AG04449 (cell line): ENCODE data around the gene C1QTNF4.

Experiments used
- CTCF ChIA-PET: fragments of 350-600 bp; formaldehyde crosslinking; extraction: SDS; loops from one replicate; lab custom pipeline; 2021; ENCODE audit warnings: antibody characterized with exemption; lab: Yijun Ruan, JAX
- POLR2A ChIA-PET: fragments of 400-600, 350-600 bp; formaldehyde crosslinking; extraction: SDS; loops from one replicate; lab custom pipeline; 2020; ENCODE audit warnings: antibody characterized with exemption, inconsistent platforms; lab: Yijun Ruan, JAX
- DNase-seq: peaks from one replicate; pipeline ENCODE4 v3.0.0-alpha.2; 2010; ENCODE audit warnings: low read depth, low spot score
- H3K4me3 ChIP-seq: 2 replicates; pipeline ENCODE4 v1.5.1; 2011; ENCODE audit warnings: low read depth, mild to moderate bottlenecking, control low read depth, low read length
- TF ChIP-seq, protein P1 (sequence below): IDR thresholded peaks from one replicate; pipeline ENCODE4 v1.5.1; 2011; ENCODE audit warnings: mild to moderate bottlenecking, moderate library complexity, low read length, control low read depth, inconsistent platforms; ENCODE audit not compliant: insufficient read depth; ENCODE audit errors: missing control alignments

C1QTNF4 gene

DNA sequence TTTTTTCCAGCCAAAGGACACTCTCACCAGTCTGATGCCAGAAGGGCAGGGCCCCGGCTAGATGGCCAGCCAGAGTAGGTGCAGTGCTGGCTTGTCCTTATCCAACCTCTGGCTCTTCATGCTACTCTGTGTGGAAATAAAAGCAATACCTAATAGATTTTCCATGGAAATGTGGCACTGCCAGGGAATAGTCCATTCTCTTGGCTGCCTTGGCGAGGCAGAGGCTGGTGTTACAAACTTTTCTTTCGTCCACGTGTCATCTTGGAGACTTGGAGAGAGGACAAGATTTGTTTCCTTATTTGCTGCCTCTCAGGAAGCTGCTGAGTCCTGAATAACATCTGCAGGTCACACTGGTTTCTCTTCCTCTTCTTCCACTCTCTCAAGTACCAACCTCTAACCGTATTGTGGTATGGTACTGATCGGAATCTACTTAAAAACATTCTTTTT is 17.2 kb upstream of the C1QTNF4 start:
- POLR2A ChIA-PET: no interaction called here
- TF ChIP-seq, protein P1, sequence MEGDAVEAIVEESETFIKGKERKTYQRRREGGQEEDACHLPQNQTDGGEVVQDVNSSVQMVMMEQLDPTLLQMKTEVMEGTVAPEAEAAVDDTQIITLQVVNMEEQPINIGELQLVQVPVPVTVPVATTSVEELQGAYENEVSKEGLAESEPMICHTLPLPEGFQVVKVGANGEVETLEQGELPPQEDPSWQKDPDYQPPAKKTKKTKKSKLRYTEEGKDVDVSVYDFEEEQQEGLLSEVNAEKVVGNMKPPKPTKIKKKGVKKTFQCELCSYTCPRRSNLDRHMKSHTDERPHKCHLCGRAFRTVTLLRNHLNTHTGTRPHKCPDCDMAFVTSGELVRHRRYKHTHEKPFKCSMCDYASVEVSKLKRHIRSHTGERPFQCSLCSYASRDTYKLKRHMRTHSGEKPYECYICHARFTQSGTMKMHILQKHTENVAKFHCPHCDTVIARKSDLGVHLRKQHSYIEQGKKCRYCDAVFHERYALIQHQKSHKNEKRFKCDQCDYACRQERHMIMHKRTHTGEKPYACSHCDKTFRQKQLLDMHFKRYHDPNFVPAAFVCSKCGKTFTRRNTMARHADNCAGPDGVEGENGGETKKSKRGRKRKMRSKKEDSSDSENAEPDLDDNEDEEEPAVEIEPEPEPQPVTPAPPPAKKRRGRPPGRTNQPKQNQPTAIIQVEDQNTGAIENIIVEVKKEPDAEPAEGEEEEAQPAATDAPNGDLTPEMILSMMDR: no peak

DNA sequence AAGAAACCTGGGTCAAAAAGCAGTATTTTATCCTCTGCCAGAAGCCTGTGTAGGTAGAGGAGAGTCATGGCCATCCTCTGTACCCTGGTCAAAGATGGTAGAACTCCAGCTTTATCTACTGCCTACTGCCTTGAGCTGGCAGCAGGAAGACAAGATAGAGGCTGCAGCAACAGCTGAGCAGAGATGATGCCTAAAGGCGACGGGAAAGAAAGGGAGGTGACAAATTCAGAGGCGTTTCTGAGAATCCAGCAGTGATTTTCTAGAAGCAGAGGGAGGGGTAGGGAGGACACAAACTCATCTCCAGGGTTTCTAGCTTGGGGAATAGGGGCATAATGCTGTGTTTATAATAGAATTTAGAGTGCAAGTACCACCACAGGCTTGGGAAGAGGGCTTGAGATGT is 15.5 kb upstream of the C1QTNF4 start:
- H3K4me3 ChIP-seq: no peak overlapping the region
- DNase-seq: no peak
- TF ChIP-seq, protein P1: no peak
- POLR2A ChIA-PET: no interaction called here
- CTCF ChIA-PET: no interaction called here

More for the DNA sequence above, 17.2 kb upstream of the C1QTNF4 start:
- CTCF ChIA-PET: interaction anchor here (1.5 kb wide), 1 partner anchor 9 kb away, joined by 5 read pairs; no protein-coding TSS in a partner anchor
- no peak for DNase-seq
- no peak overlapping the region for H3K4me3 ChIP-seq

GRCh38 chr11:47607380-47607779 is 13.2 kb upstream of the C1QTNF4 start:
- H3K4me3 ChIP-seq: no peak overlapping the region; the same call in 1 of the 2 replicates
- ChIA-PET POLR2A (interaction anchor here (0.5 to 1.1 kb wide), 5 partner anchors 8 to 331 kb away, joined by 3 to 4 read pairs (median 3); partner anchors contain the start of gene FAM180B), CTCF (interaction anchor here (1.1 to 4.5 kb wide), 5 partner anchors 9 to 233 kb away, joined by 3 to 41 read pairs (median 4); partner anchors contain the start of genes KBTBD4 and NDUFS3)
- TF ChIP-seq, protein P1: no peak
- peak; percentile 76 for DNase-seq

DNA sequence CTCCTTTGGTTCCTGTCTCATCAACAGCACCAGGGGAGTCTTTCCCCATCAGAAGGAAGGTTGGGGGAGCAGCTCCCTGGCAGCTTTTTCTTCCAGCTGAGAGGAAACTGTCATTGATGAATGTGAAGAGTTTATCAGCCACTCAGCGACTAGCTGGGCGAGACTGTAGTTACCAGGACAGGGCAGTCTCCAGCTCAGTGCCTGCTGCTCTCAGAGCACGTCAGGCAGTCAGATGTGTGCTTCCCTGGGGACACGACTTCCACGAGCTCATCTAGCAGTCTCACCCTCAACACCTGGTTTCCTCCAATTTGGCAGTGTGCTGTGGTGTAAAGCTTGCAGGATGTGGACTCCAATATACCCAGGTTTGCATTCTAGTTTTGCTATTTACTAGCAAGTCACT is 12.5 kb upstream of the C1QTNF4 start:
- ChIA-PET POLR2A (interaction anchor here (0.8 to 1.1 kb wide), 3 partner anchors 9 to 20 kb away, joined by 3 read pairs; partner anchors contain the start of gene FAM180B), CTCF (interaction anchor here (1.1 to 4.5 kb wide), 4 partner anchors 10 to 233 kb away, joined by 3 to 41 read pairs (median 6); partner anchors contain the start of genes KBTBD4 and NDUFS3)
- DNase-seq: no peak
- no peak overlapping the region for H3K4me3 ChIP-seq
- TF ChIP-seq, protein P1: no peak

- DNase-seq: no peak
- TF ChIP-seq, protein P1: no peak
- ChIA-PET POLR2A (no interaction called here), CTCF (interaction anchor here (1.3 to 4.5 kb wide), 4 partner anchors 11 to 232 kb away, joined by 3 to 41 read pairs (median 7); partner anchors contain the start of gene C1QTNF4)
- H3K4me3 ChIP-seq: no peak overlapping the region
Observed at GRCh38 chr11:47605921-47606320, 11.7 kb upstream of the C1QTNF4 start.

DNA sequence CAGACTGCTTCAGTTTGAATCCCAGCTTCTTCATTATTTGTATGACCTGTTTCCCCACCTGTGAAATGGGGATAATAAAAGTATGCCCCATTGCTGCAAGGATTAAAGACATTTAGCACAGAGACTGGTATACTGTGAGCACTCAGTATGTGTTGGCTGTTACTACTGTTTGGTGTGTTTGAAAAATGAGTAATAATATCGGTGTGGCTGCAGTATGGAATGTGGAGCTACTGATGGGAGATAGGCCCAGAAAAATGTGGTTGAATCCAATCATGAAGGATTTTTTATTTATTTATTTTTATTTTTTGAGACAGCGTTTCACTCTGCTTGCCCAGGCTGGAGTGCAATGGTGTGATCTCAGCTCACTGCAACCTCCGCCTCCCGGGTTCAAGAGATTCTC is 9.1 kb upstream of the C1QTNF4 start:
- TF ChIP-seq, protein P1: no peak
- POLR2A ChIA-PET: no interaction called here
- no peak overlapping the region for H3K4me3 ChIP-seq
- DNase-seq: no peak
- CTCF ChIA-PET: interaction anchor here (0.7 to 1.2 kb wide), 3 partner anchors 15 to 229 kb away, joined by 3 to 4 read pairs (median 4); no protein-coding TSS in a partner anchor
